Upper lobe of left lung (tissue), 4 donors: ENCODE measurements around the gene ATP6V1C2.

ENCODE experiments used
- POLR2A ChIP-seq, 4 donors: fragments of 450-650 bp; IDR thresholded peaks; one replicate each; pipeline ENCODE4 v1.5.1; 2016 to 2017; ENCODE audit warnings: antibody characterized with exemption in 4 of 4, mild to moderate bottlenecking in 2 of 4
- TF ChIP-seq, protein P1 (sequence below), 6 experiments: fragments of 450-650 bp in 4 of 6; fragments of 200-600 bp in 2 of 6; sonication (generic) in 2 of 6; IDR thresholded peaks; one replicate each; pipeline ENCODE4 v1.5.1; 2016 to 2019; ENCODE audit warnings: antibody characterized with exemption in 6 of 6

GRCh38 chr2:10783421-10783820, 62.0 kb downstream of the ATP6V1C2 start:
- TF ChIP-seq, protein P1, sequence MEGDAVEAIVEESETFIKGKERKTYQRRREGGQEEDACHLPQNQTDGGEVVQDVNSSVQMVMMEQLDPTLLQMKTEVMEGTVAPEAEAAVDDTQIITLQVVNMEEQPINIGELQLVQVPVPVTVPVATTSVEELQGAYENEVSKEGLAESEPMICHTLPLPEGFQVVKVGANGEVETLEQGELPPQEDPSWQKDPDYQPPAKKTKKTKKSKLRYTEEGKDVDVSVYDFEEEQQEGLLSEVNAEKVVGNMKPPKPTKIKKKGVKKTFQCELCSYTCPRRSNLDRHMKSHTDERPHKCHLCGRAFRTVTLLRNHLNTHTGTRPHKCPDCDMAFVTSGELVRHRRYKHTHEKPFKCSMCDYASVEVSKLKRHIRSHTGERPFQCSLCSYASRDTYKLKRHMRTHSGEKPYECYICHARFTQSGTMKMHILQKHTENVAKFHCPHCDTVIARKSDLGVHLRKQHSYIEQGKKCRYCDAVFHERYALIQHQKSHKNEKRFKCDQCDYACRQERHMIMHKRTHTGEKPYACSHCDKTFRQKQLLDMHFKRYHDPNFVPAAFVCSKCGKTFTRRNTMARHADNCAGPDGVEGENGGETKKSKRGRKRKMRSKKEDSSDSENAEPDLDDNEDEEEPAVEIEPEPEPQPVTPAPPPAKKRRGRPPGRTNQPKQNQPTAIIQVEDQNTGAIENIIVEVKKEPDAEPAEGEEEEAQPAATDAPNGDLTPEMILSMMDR (IDR thresholded peaks at IDR 0.05): no peak
- no peak for TF ChIP-seq POLR2A (IDR thresholded peaks at IDR 0.05)
